ENCODE measurements around the gene FCGBP.

The FCGBP gene

DNA sequence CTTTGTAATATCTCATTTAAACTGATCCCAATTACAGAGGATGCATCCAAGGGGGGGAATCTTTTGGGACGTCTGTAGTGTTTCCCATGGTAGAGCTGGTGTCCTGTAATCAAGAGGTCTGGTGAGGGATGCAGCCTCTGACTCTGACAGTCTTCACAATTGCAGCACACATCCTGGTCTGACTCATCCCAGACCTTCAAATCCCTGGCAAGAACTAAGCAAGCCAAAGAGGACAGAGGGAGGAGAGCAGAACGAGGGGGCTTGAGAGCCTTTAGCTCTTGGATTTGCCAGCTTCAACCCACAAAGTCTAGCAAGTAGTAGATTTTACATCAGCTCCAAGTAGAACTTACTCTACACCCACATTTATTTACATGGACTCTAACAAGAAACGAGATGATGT lies 17.3 kb upstream of the FCGBP start:
- no peaks in the 10 kb centered on the region for H3K36me3 ChIP-seq (ENCODE audit: control insufficient read depth, insufficient read depth, low read length)
- TF ChIP-seq, protein P1, sequence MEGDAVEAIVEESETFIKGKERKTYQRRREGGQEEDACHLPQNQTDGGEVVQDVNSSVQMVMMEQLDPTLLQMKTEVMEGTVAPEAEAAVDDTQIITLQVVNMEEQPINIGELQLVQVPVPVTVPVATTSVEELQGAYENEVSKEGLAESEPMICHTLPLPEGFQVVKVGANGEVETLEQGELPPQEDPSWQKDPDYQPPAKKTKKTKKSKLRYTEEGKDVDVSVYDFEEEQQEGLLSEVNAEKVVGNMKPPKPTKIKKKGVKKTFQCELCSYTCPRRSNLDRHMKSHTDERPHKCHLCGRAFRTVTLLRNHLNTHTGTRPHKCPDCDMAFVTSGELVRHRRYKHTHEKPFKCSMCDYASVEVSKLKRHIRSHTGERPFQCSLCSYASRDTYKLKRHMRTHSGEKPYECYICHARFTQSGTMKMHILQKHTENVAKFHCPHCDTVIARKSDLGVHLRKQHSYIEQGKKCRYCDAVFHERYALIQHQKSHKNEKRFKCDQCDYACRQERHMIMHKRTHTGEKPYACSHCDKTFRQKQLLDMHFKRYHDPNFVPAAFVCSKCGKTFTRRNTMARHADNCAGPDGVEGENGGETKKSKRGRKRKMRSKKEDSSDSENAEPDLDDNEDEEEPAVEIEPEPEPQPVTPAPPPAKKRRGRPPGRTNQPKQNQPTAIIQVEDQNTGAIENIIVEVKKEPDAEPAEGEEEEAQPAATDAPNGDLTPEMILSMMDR (IDR thresholded peaks at IDR 0.05; ENCODE audit: insufficient read depth, low read length, poor library complexity, severe bottlenecking), result no peak
- no peaks in the 10 kb centered on the region for H3K27me3 ChIP-seq (replicated peaks; ENCODE audit: control insufficient read depth, insufficient read depth, low read length)
- no peak for DNase-seq (ENCODE audit: extremely low read depth, insufficient read length)
- H3K4me3 ChIP-seq (replicated peaks; ENCODE audit: low read depth, low read length), result no peak overlapping the region

GRCh38 chr19:39951065-39951650 lies 16.7 kb upstream of the FCGBP start:
- no peaks in the 10 kb centered on the region for H3K36me3 ChIP-seq (ENCODE audit: control insufficient read depth, insufficient read depth, low read length)
- no peak for DNase-seq (ENCODE audit: extremely low read depth, insufficient read length)
- no peaks in the 10 kb centered on the region for H3K27me3 ChIP-seq (replicated peaks; ENCODE audit: control insufficient read depth, insufficient read depth, low read length)
- TF ChIP-seq, protein P1 (IDR thresholded peaks at IDR 0.05; ENCODE audit: insufficient read depth, low read length, poor library complexity, severe bottlenecking), result no peak
- no peak overlapping the region for H3K4me3 ChIP-seq (replicated peaks; ENCODE audit: low read depth, low read length)

- Histone ChIP-seq H3K27me3 (replicated peaks; ENCODE audit: control insufficient read depth, insufficient read depth, low read length) (no peaks in the 10 kb centered on the region), H3K36me3 (ENCODE audit: control insufficient read depth, insufficient read depth, low read length) (no peaks in the 10 kb centered on the region), H3K4me3 (replicated peaks; ENCODE audit: low read depth, low read length) (no peak overlapping the region)
- TF ChIP-seq, protein P1 (IDR thresholded peaks at IDR 0.05; ENCODE audit: insufficient read depth, low read length, poor library complexity, severe bottlenecking), result no peak
- DNase-seq (ENCODE audit: extremely low read depth, insufficient read length), result no peak
Observed at GRCh38 chr19:39949026-39949747, 14.8 kb upstream of the FCGBP start.

DNA sequence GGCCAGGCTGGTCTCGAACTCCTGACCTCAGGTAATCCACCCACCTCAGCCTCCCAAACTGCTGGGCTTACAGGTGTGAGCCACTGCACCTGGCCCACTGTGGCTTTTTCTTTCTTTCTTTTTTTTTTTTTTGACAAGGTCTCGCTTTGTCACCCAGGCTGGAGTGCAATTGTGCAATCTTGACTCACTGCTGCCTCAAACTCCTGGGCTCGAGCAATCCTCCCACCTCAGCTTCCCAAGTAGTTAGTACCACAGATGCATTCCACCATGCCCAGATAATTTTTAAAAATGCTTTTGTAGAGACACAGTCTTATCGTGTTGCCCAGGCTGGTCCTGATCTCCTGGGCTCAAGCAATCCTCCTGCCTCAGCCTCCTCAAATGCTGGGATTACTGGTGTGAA lies 12.1 kb upstream of the FCGBP start:
- H3K36me3 ChIP-seq (ENCODE audit: control insufficient read depth, insufficient read depth, low read length), result no peaks in the 10 kb centered on the region
- H3K27me3 ChIP-seq (replicated peaks; ENCODE audit: control insufficient read depth, insufficient read depth, low read length), result no peaks in the 10 kb centered on the region
- DNase-seq (ENCODE audit: extremely low read depth, insufficient read length), result no peak
- H3K4me3 ChIP-seq (replicated peaks; ENCODE audit: low read depth, low read length), result no peak overlapping the region
- TF ChIP-seq, protein P1 (IDR thresholded peaks at IDR 0.05; ENCODE audit: insufficient read depth, low read length, poor library complexity, severe bottlenecking), result no peak

- no peaks in the 10 kb centered on the region for H3K36me3 ChIP-seq (ENCODE audit: control insufficient read depth, insufficient read depth, low read length)
- TF ChIP-seq, protein P1 (IDR thresholded peaks at IDR 0.05; ENCODE audit: insufficient read depth, low read length, poor library complexity, severe bottlenecking), result no peak
- no peak overlapping the region for H3K4me3 ChIP-seq (replicated peaks; ENCODE audit: low read depth, low read length)
- H3K27me3 ChIP-seq (replicated peaks; ENCODE audit: control insufficient read depth, insufficient read depth, low read length), result no peaks in the 10 kb centered on the region
- no peak for DNase-seq (ENCODE audit: extremely low read depth, insufficient read length)
Observed at GRCh38 chr19:39943586-39943985, 9.2 kb upstream of the FCGBP start.

Data from GM06990 (cell line).